ENCODE data around the gene CALML5.

CALML5 gene

GRCh38 chr10:5532618-5533097 lies 33.3 kb upstream of the CALML5 start:
- DNase-seq: no peak

GRCh38 chr10:5532307-5532605 lies 32.9 kb upstream of the CALML5 start:
- DNase-seq: no peak

GRCh38 chr10:5531558-5532306 lies 32.4 kb upstream of the CALML5 start:
- DNase-seq: no peak

GRCh38 chr10:5530846-5531557 lies 31.6 kb upstream of the CALML5 start:
- no peak for DNase-seq

GRCh38 chr10:5530412-5530806 lies 31.0 kb upstream of the CALML5 start:
- DNase-seq: no peak

- DNase-seq: no peak
These were observed 30.5 kb upstream of the CALML5 start for GRCh38 chr10:5529702-5530411.

GRCh38 chr10:5528989-5529701 lies 29.8 kb upstream of the CALML5 start:
- no peak for DNase-seq

- peak; percentile 42 for DNase-seq
These were observed 28.2 kb upstream of the CALML5 start for GRCh38 chr10:5527332-5528200.

GRCh38 chr10:5526691-5527331 lies 27.4 kb upstream of the CALML5 start:
- DNase-seq: no peak

- no peak for DNase-seq
These were observed 26.4 kb upstream of the CALML5 start for GRCh38 chr10:5525561-5526341.

- DNase-seq: peak; percentile 59
These were observed 25.5 kb upstream of the CALML5 start, which contains the start of gene CALML3 for GRCh38 chr10:5524641-5525560. Gene CALML3, plus strand, starts transcription at chr10:5524961. Its CDS starts 125 bp downstream, at chr10:5525086.

GRCh38 chr10:5523796-5524574 lies 24.6 kb upstream of the CALML5 start:
- DNase-seq: no peak

GRCh38 chr10:5522913-5523560 lies 23.7 kb upstream of the CALML5 start:
- no peak for DNase-seq

GRCh38 chr10:5519054-5519453 lies 19.7 kb upstream of the CALML5 start:
- DNase-seq: no peak

GRCh38 chr10:5518143-5518542 lies 18.8 kb upstream of the CALML5 start:
- peak; percentile 84 for DNase-seq

- DNase-seq: no peak
These were observed 18.2 kb upstream of the CALML5 start for GRCh38 chr10:5517546-5517945.

- no peak for DNase-seq
These were observed 16.8 kb upstream of the CALML5 start for GRCh38 chr10:5515948-5516761.

Data from NCI-H510A (cell line).